NCI-H524 treated with DMSO at 0.1 percent for 48 hours (cell line): Measurements from ENCODE around the gene GPN1.
A peak's percentile ranks its signal among the peaks of the same experiment; 100 is the strongest.
"Not testable (repeated sequence)": the region's sequence is repeated elsewhere in the genome, so short reads cannot be mapped to it uniquely, and the experiment has no call there.

Experiments used
- DNase-seq: peaks from one replicate; lab custom pipeline; 2025; lab: John Stamatoyannopoulos, UW

The GPN1 gene

DNA sequence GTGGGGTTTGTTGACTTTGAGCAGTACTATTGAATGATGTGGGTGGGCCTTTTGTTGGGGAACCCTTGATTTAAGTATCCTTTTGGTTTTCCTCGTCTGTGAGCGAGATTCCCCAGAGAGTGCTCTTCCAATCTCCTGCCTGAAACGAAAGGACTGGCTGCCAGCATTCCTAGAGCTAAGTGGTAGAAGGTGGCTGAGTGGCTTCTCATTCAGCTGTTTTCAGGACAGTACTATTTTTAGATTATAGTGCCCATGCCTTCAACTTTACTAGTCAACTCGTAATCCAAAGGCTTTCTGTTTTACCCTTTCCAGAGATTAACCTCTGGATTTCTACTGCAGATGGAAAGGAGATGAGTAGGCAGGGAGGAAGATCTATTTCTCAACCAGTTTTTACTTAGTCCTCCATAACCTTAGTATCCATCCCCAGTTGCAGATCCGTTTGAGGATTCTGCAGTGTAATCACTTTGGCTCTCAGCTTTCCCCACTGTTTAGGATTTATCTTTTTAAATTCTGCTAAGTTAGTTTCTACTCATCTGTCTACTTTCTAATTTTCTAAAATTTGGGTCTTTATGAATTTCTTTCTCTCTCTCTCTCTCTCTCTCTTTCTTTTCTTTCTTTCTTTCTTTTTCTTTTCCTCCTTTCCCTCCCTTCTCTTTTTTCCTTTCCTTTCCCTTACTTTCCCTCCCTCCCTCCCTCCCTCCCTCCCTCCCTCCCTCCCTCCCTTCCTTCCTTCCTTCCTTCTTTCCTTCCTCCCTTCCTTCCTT, 44.1 kb downstream of the GPN1 start:
- no peak for DNase-seq

DNA sequence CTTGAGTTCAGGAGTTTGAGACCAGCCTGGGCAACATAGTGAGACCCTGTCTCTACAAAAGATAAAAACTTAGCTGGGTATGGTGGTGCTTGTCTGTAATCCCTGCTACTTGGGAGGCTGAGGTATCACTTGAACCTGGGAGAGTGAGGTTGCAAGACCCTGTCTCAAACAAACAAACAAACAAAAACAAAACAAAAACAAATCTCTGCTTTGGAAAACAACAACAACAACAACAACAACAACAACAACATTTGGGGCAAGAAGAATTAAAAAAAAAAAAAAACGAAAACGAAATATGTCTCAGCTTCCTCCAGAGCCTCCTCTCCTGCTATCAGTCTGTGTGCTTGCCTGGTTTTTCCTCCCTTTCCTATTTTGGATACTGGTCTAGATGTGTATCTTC, 51.7 kb downstream of the GPN1 start:
- no peak for DNase-seq

DNA sequence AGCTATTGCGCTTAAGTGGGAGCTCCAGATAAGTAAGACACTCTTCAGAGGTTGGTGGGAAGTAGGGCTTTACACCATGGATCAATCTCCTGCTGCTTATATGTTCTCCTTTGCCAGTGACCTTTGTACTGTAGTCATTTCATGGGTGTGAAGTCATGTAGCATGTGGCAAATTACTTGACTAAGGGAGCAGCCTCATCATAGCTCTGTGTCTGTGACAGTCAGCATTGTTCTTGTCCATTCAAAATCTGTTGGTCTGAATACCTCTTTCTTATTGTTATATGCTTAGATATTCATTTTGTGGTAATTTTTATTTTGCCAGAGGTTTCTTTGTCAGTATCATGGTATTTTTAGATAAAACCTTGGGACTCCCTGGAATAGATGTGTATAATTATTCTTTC, 53.0 kb downstream of the GPN1 start:
- DNase-seq: no peak

DNA sequence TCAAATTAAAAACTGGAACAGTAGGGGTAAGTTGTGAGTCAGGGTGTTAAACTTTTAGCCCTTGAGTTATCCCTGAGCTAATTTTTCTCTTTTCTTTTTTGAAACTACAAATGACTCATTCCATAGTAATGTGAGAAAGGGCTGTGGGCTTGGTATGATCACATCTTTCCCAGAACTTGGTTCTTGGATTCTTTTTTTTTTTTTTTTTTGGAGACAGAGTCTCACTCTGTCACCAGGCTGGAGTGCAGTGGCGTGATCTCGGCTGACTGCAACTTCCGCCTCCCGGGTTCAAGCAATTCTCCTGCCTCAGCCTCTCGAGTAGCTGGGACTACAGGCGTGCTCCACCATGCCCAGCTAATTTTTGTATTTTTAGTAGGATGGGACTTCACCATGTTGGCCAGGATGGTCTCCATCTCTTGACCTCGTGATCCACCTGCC, 53.5 kb downstream of the GPN1 start:
- DNase-seq: not testable (repeated sequence)

DNA sequence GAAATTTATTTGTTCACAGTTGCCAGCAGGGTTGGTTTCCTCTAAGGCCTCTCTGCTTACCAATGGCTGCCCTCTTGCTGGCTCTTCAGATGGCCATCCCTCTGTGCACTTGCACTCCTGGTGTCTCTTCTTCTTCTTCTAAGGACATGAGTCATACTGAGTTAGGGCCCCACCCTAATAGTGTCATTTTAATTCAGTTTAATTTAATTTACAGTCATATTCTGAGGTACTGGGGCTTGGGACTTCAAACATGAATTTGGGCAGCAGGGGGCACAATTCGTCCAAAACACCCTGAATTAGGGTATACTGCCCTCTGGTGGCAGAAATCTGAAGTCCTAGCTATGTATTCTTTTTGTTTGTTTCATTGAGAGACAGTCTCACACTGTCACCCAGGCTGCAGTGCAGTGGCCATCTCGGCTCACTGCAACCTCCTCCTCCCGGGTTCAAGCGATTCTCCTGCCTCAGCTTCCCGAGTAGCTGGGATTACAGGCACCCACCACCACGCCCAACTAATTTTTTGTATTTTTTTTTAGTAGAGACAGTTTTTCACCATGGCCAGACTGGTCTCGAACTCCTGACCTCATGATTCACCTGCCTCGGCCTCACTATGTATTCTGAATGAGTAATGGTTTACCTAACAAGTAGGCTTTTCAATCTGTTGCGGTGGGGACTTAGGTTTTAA, 54.7 kb downstream of the GPN1 start:
- peak; percentile 53 for DNase-seq

DNA sequence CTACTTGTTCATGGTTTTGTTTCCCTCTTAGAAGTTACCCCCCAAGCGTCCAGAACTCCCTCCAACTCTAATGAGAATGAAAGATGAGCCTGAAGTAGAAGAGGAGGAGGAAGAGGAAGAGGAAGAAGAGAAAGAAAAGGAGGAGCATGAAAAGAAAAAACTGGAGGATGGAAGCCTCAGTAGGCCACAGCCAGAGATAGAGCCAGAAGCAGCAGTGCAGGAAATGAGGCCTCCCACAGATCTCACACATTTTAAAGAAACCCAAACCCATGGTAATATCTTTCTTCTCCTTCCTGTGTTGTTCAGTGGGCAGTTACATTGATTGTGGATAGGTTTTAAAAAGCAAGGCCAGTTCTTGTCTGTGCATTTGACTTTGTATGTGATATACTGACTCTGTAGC, 56.2 kb downstream of the GPN1 start:
- DNase-seq: not testable (repeated sequence)

DNA sequence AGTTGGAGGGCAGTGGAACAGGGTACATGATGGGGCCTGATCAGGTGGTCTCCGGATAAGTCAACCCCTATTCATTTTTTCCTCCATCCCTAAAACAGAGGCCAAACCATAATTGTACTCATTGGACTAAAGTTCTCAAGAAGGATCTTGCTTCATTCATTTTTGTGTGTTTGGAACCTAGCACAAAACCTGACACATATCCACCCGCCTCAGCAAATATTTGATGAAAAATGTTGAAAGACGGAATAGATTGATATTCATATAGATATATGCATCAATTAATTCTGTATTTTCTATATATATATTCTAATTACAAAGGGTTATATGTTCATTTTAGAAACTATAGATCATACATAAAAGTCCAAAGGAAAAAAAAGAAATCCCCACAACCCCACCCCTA, 56.7 kb downstream of the GPN1 start:
- DNase-seq: no peak

DNA sequence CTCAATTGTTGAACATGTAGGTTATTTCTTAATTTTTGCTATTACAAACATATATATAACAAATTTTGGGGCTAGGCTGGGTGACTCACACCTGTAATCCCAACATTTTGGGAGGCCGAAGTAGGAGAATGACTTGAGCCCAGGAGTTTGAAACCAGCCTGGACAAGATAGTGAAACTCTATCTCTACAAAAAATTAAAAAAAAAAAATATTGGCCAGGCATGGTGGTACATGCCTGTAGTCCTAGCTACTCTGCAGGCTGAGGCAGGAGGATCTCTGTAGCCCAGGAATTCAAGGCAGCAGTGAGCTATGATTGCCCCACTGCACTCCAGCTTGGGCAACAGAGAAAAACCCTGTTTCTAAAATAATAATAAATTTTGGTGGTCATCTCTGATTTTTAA, 58.4 kb downstream of the GPN1 start:
- no peak for DNase-seq

DNA sequence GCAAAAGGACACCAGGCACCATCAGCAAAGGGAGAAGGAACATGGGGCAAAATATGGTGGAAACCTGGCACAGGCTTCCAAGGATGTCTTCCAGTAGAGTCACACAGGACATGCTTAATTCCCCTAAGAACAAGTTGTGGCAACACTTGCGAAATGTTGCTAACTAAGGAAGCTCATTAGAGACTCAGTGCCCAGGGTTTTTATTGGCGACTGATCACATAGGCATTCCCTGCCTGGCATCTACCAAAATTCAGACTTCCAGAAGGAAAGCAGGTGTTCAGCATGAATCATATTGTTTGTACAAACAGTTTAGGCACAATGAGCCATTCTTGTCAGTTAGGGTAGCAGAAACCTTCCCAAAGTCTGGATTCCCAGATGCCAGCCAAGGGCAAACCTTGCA, 60.6 kb downstream of the GPN1 start:
- DNase-seq: no peak

DNA sequence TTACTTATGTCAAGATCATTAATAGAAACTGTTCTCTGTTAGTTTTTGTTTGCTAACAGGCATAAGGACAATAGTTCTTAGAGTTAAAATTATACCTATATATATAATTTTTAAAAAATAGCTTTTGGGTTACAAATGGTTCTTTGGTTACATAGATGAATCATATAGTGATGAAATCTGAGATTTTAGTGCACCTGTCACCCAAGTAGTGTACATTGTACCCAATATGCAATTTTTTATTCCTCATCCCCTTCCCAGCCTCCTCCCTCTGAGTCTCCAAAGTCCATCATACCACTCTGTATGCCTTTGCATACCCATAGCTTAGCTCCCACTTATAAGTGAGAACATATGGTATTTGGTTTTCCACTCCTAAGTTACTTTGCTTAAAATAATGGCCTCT, 61.2 kb downstream of the GPN1 start:
- DNase-seq: no peak

DNA sequence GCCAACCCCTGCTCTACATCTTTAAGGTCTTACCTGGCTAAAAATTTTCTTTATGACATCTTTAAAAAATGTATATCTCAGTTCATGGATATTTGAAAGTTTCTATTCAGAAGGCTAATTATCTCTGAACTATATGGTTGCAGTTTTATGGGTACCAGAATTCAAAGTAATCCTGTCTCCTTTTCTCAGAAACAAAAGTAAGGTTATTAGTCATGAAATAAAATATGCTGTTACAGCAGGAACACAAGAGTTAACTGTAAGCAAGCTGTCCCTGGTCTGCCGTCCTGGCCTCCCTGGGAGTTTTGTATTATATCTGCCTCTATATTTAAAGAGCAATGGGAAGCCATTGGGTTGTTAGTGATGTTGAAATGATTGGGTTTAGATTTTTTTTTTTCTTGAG, 68.8 kb downstream of the GPN1 start:
- no peak for DNase-seq
